ENCODE results near the gene RHBDD1. TPM values are rescaled to one million over a fixed set of nuclear protein-coding genes. Genes with fewer than 3 reads are reported as not detected.
A peak's percentile ranks its signal among the peaks of the same experiment; 100 is the strongest.

RHBDD1 gene
- total and polyA plus RNA-seq, 2 donors (not counting 3 experiments of a cell fraction or from before 2014, with no cell fraction given): 6.8 to 19.4 TPM

DNA sequence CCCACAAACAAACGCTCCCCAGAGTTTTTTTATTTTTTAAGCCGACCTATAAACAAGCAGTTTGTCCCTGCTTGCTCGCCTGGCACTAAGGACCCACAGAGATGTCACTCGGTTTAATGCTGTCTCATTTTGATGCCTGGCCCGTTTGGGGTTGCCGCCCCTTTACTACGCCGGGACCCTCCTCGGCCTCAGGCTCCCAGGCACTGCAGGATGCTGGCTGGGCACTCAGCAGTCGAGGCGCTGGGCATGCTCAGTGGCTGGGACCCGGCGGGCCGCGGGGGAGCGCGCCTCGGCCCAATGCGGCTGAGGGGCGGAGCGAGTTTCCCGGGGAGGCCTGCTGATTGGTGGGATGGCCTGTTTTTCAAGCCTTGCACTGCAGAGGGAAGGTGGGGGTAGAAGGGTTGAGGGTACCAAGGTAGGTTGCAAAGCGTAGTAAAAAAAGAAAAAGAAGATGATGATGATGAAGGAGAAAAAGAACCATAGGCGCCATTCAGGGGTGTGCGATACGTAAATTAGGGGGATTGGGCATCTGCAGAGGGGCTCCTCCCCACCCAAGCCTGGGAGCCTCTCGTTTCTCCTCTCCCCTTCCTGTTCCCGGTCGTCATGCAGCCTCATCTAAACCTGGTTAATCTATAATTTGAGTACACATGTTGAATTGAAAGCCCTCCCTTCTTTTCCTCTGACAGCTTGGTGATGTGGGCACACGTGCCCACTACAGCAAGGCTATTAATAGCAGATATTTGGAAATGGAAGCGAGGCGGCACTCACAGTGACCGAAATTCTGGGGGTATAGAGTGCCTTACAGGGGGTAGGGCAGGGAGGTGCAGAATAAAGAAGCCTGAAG lies 34.7 kb upstream of the RHBDD1 start:
- H3K4me2 ChIP-seq (ENCODE audit: insufficient read depth, low read length): peak overlapping the region; percentile 6
- no peak overlapping the region for H3K4me3 ChIP-seq (replicated peaks in 1 of 3; ENCODE audit: insufficient read depth in 1 of 3, low read depth in 1 of 3, low read length in 3 of 3)
- dilution Hi-C loops (cut with MboI; ENCODE audit: extremely low pct_ligation_motif_present, low sequenced_read_pairs): no loop called here
- peak; percentile 8 for FAIRE-seq
- no peaks in the 10 kb centered on the region for H3K36me3 ChIP-seq (ENCODE audit: control insufficient read depth in 2 of 2, extremely low read depth in 1 of 2, insufficient read depth in 2 of 2, low read length in 2 of 2)
- H3K4me1 ChIP-seq (ENCODE audit: control insufficient read depth, extremely low read depth, insufficient read depth, low read length): peaks cover 15% of the 10 kb centered on the region
- peak overlapping the region; percentile 35 for H2AFZ ChIP-seq (ENCODE audit: low read depth, low read length)
- H3K27me3 ChIP-seq (ENCODE audit: control insufficient read depth in 2 of 2, insufficient read depth in 2 of 2, low read length in 2 of 2): peaks cover 19 to 28% of the 10 kb centered on the region in 2 experiments
- H3K9ac ChIP-seq (replicated peaks; ENCODE audit: extremely low read depth, insufficient read depth, low read length): no peak overlapping the region
- intact Hi-C loops (cut with micrococcal nuclease): loop anchor here (5.0 kb wide), 2 partner anchors 306 to 1064 kb away; no protein-coding TSS in a partner anchor
- no peaks in the 10 kb centered on the region for H3K79me2 ChIP-seq (ENCODE audit: control insufficient read depth, insufficient read depth, low read length)
- ChIA-PET POLR2A (no interaction called here), CTCF (interaction anchor here (1.3 to 3.2 kb wide), 7 partner anchors 11 to 1136 kb away, joined by 5 to 65 read pairs (median 20); no protein-coding TSS in a partner anchor)
- no TSS peak for BruUV-seq (replicated peaks)
- H3K9me3 ChIP-seq (replicated peaks; ENCODE audit: control insufficient read depth, insufficient read depth, low read length): no peaks in the 10 kb centered on the region
- no peaks in the 10 kb centered on the region for H4K20me1 ChIP-seq (replicated peaks; ENCODE audit: control insufficient read depth, extremely low read depth, insufficient read depth, low read length)
- TF ChIP-seq JUN (IDR thresholded peaks at IDR 0.05; ENCODE audit: borderline replicate concordance, insufficient read depth, insufficient read length, low read depth): no peak
- no peak for TF ChIP-seq GATA2 (IDR thresholded peaks at IDR 0.05; ENCODE audit: insufficient read depth, insufficient read length, low read depth, low read length)
- TF ChIP-seq, protein P1, sequence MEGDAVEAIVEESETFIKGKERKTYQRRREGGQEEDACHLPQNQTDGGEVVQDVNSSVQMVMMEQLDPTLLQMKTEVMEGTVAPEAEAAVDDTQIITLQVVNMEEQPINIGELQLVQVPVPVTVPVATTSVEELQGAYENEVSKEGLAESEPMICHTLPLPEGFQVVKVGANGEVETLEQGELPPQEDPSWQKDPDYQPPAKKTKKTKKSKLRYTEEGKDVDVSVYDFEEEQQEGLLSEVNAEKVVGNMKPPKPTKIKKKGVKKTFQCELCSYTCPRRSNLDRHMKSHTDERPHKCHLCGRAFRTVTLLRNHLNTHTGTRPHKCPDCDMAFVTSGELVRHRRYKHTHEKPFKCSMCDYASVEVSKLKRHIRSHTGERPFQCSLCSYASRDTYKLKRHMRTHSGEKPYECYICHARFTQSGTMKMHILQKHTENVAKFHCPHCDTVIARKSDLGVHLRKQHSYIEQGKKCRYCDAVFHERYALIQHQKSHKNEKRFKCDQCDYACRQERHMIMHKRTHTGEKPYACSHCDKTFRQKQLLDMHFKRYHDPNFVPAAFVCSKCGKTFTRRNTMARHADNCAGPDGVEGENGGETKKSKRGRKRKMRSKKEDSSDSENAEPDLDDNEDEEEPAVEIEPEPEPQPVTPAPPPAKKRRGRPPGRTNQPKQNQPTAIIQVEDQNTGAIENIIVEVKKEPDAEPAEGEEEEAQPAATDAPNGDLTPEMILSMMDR (IDR thresholded peaks at IDR 0.05; ENCODE audit: extremely low read depth in 1 of 2, insufficient read depth in 1 of 2, low read depth in 1 of 2, low read length in 2 of 2): no peak
- no peak for TF ChIP-seq MAX (IDR thresholded peaks at IDR 0.05; ENCODE audit: insufficient read depth, insufficient read length)
- no peak for TF ChIP-seq POLR2AphosphoS5 (IDR thresholded peaks at IDR 0.05; ENCODE audit: insufficient read depth, low read depth, low read length)
- no peak for TF ChIP-seq FOS (IDR thresholded peaks at IDR 0.05; ENCODE audit: borderline replicate concordance, insufficient read depth, low read length)
- no peak for TF ChIP-seq MYC (IDR thresholded peaks at IDR 0.05; ENCODE audit: low read depth, low read length)
- TF ChIP-seq POLR2A (IDR thresholded peaks at IDR 0.05; ENCODE audit: low read depth, low read length): no peak
- TF ChIP-seq EZH2 (IDR thresholded peaks at IDR 0.05; ENCODE audit: borderline replicate concordance, low read depth, low read length, severe bottlenecking): no peak
- H3K27ac ChIP-seq (ENCODE audit: insufficient read depth, low read depth, low read length): no peak overlapping the region
- no peaks in the 10 kb centered on the region for H3K9me1 ChIP-seq (replicated peaks; ENCODE audit: control insufficient read depth, extremely low read depth, insufficient read depth, low read length)
- DNase-seq (ENCODE audit: low read depth, low spot score): peak; percentile 62
